ENCODE data around the gene NT5C. TPM values are rescaled to one million over a fixed set of nuclear protein-coding genes. Genes with fewer than 3 reads are reported as not detected.

NT5C gene
- total RNA-seq, 4 donors from 2014 or later: 30.2 to 60.0 (median 44.9) TPM

GRCh38 chr17:75098861-75099260, 32.7 kb downstream of the NT5C start:
- H3K36me3 ChIP-seq: no peaks in the 10 kb centered on the region
- no peak for DNase-seq
- H3K27me3 ChIP-seq: no peaks in the 10 kb centered on the region
- intact Hi-C loops (cut with DNase I; ENCODE audit: low total_unique reads): no loop called here
- H3K9me3 ChIP-seq: no peaks in the 10 kb centered on the region
- no peaks in the 10 kb centered on the region for H3K4me1 ChIP-seq
- TF ChIP-seq POLR2A (IDR thresholded peaks at IDR 0.05) (no peak), CTCF (IDR thresholded peaks at IDR 0.05) (no peak)
- H3K4me3 ChIP-seq: no peak overlapping the region
- H3K27ac ChIP-seq: no peak overlapping the region

DNA sequence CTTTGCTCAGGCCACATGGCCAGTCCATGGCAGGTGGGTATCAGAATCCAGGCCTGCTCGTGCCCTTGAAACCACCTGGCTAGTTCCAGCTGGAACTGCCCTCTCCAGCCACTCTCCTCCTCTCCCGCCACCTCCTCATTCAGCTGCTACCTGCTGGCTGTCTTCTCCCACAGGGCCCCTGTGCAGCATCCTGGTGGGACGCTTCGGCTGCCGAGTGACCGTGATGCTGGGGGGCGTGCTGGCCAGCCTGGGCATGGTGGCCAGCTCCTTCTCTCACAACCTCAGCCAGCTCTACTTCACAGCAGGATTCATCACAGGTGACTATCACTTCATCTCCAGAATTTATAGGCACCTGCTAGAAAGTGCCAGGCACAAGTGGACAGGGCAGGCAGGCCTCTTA, 33.7 kb downstream of the NT5C start:
- TF ChIP-seq CTCF (IDR thresholded peaks at IDR 0.05): no peak
- no peak for TF ChIP-seq POLR2A (IDR thresholded peaks at IDR 0.05)
- Histone ChIP-seq H3K27me3 (no peaks in the 10 kb centered on the region), H3K27ac (no peak overlapping the region), H3K9me3 (no peaks in the 10 kb centered on the region), H3K4me1 (no peaks in the 10 kb centered on the region), H3K4me3 (no peak overlapping the region), H3K36me3 (no peaks in the 10 kb centered on the region)
- no peak for DNase-seq
- intact Hi-C loops (cut with DNase I; ENCODE audit: low total_unique reads): no loop called here

DNA sequence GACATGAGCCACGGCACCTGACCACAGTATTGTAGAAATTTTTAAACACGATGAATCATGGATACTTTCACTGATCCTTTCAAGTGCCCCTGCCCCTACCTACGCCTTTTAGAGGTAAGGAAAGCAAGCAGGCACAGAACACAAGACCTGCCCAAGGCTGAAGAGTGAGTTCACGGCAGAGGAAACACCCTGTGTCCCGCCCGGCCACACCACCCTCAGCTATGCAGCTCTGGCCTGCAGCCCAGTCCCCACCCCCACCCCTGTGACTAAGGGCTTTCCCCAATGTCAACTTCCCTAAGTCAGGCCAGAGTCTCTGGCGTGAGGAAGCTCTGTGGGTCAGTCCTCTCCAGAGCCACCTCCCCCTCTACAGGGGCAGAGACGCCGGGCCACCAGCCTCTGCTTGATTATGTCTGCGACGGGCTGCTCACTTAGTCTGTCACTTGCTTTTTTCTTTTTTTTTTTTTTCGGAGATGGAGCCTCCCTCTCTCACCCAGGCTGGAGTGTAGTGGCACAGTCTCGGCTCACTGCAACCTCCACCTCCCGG, 35.4 kb downstream of the NT5C start:
- Histone ChIP-seq H3K27me3 (no peaks in the 10 kb centered on the region), H3K27ac (no peak overlapping the region), H3K4me1 (no peaks in the 10 kb centered on the region), H3K4me3 (no peak overlapping the region), H3K36me3 (no peaks in the 10 kb centered on the region), H3K9me3 (no peaks in the 10 kb centered on the region)
- TF ChIP-seq POLR2A (IDR thresholded peaks at IDR 0.05): no peak
- intact Hi-C loops (cut with DNase I; ENCODE audit: low total_unique reads): no loop called here
- DNase-seq: no peak

DNA sequence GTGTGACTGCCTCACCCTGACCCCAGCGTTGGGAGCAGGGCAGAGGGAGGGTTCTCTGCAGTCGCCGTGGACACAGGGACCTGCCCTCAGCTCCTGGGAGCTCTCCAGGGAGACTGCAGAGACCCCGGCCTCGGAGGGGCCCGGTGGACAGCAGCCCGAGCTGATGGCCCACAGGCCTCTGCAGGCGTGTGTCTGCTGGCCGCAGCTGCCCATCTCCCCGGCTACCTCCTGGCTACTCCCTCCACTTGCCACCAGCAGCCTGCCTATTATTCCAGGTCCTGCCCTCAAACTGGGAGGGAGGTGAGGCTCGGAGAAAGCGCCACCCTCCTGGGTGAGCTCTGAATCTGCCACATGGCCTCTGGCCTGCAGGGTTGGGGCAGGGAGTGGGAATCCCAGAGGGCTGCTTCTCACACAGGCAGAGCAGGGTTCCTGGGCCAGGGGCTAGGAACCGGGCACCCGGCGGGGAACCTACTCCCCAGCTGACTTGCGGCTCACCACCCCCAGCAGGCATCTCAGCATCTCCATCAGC, 36.6 kb downstream of the NT5C start:
- no peak for DNase-seq
- intact Hi-C loops (cut with DNase I; ENCODE audit: low total_unique reads): no loop called here
- Histone ChIP-seq H3K27me3 (no peaks in the 10 kb centered on the region), H3K4me3 (no peak overlapping the region), H3K4me1 (no peaks in the 10 kb centered on the region), H3K9me3 (no peaks in the 10 kb centered on the region), H3K36me3 (no peaks in the 10 kb centered on the region), H3K27ac (no peak overlapping the region)
- TF ChIP-seq CTCF (IDR thresholded peaks at IDR 0.05) (no peak), POLR2A (IDR thresholded peaks at IDR 0.05) (no peak)

DNA sequence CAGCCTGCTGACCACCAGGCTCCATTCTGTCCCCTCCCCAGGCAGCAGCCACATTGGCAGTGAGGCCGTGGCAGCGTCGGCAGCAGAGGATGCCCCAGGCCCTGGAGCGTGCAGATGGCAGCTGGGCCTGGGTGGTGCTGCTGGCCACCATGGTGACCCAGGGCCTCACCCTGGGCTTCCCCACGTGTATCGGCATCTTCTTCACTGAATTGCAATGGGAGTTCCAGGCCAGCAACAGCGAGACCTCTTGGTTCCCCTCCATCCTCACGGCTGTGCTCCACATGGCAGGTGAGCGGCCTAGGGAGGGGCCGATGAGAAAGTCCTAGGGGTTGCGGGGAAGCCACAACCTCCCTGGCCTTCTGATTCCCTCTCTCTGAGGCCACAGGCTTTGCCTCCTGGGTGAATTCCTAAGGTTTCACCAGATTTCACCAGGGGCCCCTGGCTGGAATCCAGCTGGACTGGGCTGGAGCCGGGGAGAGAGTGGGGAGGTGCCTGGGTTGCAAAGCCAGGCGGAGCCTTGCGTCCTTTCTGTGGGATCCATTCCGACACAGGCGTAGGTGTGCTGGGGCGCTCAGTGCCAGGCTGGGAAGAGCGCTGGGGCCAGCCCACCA, 37.9 kb downstream of the NT5C start:
- H3K4me1 ChIP-seq: peaks cover 0 to 2% of the 10 kb centered on the region in 2 donors
- intact Hi-C loops (cut with DNase I; ENCODE audit: low total_unique reads): no loop called here

More for the DNA sequence above, 37.9 kb downstream of the NT5C start:
- Histone ChIP-seq H3K27me3 (no peaks in the 10 kb centered on the region), H3K9me3 (no peaks in the 10 kb centered on the region), H3K36me3 (no peaks in the 10 kb centered on the region), H3K4me3 (no peak overlapping the region), H3K27ac (no peak overlapping the region)
- no peak for DNase-seq
- TF ChIP-seq POLR2A (IDR thresholded peaks at IDR 0.05): no peak
- TF ChIP-seq CTCF (IDR thresholded peaks at IDR 0.05): no peak

Measured in uterus (tissue), 4 donors.